NCI-H146 treated with DMSO at 0.1 percent for 48 hours (cell line): Measurements from ENCODE around the gene TTF2.

Experiments used
- DNase-seq: peaks from one replicate; lab custom pipeline; 2025; ENCODE audit not compliant: unreplicated experiment; lab: John Stamatoyannopoulos, UW

The TTF2 gene

DNA sequence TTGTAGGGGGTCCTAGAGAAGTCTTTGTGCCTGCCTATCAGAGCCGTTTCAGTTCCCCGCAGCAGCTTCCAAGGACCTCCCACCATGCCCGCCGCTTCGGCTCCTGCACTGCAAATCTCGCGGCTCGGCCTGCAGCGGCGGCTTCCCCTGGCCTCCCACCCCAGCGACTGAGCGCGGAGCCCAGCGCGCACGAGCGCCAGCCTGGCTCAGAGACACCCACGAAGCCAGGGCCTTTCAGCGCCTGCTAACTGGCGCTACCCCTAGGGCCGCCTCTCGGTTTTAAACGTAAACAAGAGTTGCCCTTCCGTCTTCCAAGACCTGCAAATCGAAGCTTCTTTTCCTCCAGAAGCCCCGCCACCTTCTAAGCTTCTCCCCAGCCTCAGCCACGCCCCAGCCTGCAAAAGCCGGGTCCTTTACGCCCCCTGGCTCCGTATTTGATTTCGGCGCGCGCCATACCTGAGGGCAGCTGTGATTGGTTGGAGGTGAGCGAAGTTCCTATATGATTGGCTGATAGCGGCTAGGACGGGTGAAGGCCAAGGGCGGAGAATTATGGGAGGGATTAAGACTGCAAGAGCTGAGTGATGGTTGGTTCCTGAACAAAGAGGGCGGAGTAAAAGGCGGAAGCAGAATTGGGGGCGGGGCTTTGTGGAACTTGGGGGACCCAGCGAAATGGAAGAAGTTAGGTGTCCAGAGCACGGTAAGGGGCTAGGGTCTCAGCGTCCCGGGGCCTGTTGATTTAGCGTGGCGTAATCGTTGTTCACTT lies at the start of gene TTF2:
TSS of gene TTF2 (plus strand) at position 649 of the 763 bp plus-strand sequence. CDS start at position 670, 21 bp downstream.
- DNase-seq, result peak; percentile 99

DNA sequence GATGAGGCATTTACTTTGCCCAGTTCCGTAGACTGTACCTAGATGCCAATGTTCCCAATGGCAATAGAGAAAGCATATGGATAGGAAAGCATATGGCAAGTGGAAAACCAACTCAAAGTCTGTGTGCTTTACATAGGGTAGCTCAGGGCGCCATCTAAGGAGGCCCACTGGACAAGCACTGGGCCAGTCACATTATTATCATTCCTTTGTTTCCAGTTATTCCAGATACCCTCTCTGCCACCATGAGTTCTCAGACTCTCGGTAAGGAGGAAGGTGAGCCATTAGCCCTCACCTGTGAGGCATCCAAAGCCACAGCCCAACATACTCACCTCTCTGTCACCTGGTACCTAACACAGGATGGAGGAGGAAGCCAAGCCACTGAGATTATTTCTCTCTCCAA lies 48.8 kb upstream of the TTF2 start:
- DNase-seq, result no peak

DNA sequence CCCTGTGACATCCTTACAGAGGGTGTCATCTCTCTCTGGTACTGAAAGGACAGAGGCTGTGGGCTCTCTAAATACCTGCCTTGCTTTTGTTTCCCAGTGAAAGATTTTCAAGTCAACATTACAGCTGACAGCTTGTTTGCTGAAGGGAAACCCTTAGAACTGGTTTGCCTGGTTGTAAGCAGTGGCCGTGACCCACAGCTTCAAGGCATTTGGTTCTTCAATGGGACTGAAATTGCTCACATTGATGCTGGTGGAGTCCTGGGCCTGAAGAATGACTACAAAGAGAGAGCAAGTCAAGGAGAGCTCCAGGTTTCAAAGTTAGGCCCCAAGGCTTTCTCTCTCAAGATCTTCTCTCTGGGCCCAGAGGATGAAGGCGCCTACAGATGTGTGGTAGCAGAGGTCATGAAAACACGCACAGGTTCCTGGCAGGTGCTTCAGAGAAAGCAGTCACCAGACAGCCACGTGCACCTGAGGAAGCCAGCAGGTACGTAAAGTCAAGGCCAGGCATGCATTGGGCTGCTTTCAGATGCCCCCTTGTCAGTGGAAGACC lies 46.7 kb upstream of the TTF2 start:
- DNase-seq, result peak; percentile 18

DNA sequence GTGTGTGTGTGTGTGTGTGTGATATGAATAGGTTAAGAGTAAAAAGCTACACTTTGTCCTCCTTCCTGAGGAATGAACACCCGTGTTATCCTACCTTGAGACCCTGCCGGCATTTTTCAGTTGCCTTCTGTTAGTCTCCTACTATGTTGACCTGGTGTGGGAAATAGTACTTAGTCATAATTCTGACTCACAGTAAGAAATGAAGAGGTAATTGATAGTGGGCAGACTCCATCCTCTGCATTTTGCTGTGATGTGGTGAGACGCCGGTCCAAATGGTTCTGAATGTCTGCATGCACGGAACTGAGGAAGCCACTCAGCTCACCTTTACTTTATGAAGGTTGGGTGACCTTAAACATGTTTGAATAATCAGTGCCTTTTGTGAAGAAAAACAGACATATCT lies 45.9 kb upstream of the TTF2 start:
- no peak for DNase-seq

DNA sequence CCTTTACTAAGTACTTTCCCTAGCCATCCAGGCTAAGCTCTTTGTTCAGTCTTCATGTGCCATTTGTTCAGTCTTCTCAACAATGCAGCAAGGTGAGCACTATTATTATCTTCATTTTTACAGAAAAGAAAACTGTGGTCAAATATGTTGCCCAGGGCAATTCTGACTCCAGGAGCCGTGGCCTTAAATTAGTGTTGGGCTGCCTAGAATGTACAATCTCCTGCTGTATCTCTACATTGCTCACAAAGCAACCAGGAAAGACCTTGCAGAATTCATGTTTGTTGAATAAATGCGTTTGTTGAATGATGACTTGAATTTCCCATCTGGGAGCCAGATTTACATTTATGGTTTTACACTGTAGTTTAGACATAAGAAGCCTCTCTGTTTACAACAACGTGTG lies 44.4 kb upstream of the TTF2 start:
- DNase-seq, result peak; percentile 87

DNA sequence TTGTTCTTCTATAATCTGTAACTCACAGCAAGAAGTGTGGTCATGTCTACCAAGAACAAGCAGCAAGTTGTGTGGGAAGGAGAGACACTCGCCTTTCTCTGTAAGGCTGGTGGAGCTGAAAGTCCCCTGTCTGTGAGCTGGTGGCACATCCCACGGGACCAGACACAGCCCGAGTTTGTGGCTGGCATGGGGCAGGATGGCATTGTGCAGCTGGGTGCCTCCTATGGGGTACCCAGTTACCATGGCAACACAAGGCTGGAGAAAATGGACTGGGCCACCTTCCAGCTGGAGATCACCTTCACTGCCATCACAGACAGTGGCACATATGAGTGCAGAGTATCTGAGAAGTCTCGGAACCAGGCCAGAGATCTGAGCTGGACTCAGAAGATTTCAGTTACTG lies 43.1 kb upstream of the TTF2 start:
- no peak for DNase-seq

DNA sequence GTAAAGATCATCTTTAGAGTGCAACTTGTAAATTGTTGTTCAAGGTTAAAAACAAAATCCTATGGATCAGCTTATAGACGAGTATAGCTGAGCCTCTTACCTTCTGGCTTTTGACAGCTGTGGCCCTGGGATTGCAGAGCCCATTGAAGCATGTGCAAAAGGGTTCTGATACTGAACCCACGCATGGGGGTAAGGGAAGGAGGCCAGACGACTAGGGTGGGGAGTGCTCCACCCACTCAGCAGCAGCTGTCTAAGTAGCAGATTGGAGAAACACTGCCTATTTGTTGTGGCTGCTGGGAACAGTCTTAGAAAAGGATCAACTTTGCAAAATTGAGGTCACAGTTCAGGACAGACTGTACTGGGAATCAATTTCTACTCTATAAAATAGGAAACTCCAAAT lies 42.5 kb upstream of the TTF2 start:
- no peak for DNase-seq

DNA sequence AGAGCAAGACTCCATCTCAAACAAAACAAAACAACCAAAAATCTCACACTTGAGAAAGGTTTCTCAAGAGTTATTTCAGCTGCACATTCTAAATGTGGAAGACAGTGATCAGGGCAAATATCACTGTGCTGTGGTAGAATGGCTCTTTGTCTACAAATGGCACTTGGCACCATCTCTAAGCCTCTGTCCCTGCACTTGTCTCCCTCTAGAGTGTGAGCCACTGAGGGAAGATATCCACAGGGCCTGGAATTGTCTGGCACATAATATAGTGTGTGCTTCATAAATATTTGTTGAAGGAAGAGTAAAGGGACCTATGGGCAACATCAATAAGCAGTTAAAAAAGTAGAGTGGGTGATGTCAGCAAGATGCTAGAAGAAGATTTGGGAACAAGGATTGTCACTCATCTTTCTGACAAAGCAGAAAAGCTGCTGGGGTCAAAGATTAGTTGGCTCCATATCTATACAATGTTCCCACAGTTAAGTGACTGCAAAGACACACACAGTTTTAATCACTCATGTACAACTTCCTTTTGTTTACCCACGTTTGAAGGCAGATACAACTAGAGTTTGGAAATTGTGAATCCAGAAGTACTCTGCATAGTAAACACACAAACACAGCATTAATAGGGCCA lies 39.5 kb upstream of the TTF2 start:
- DNase-seq, result no peak

DNA sequence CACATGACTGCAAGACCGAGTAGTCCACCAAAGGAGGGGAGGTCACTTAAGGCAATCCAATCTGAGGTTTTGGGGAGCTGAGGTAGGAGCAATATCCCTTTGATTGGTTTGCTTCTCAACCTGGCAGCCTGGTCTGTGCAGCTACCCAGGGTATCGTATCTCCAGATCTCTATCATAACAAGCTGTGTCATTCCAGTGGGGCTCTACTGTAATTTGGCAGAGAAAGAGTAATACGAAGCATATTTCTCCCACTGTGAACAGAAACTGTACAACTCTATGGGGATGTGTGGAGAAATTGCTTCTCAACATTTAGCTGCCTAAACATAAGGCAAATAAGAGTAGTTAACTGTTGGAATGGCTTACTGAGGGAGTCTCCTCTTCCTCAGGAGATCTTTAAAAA lies 38.0 kb upstream of the TTF2 start:
- no peak for DNase-seq

DNA sequence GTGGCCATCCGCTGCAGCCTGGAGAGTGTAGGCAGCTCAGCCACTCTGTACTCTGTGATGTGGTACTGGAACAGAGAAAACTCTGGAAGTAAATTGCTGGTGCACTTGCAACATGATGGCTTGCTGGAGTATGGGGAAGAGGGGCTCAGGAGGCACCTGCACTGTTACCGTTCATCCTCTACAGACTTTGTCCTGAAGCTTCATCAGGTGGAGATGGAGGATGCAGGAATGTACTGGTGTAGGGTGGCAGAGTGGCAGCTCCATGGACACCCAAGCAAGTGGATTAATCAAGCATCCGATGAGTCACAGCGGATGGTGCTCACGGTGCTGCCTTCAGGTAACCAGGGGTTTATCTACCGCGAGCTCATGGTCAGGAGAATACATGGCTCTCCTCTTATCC lies 34.6 kb upstream of the TTF2 start:
- DNase-seq, result no peak

DNA sequence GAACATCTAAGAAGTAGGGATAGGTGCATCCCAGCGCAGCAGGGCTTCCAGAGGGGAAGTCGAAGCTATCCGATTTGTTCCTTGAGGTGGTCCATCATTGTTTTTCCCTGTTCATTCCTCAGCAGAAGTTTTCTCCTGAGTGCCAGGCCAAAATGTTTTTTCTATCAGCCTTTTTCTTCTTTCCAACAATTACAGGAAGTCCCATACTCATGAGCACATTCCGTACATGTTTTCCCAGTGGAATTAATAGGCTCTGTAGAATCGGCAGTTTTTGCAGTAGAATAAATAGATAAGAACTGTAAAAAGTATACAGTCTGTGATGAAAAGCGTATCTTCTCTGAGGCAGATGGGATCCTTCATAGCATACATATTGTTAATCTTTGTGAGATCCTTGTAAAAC lies 33.8 kb upstream of the TTF2 start:
- no peak for DNase-seq

DNA sequence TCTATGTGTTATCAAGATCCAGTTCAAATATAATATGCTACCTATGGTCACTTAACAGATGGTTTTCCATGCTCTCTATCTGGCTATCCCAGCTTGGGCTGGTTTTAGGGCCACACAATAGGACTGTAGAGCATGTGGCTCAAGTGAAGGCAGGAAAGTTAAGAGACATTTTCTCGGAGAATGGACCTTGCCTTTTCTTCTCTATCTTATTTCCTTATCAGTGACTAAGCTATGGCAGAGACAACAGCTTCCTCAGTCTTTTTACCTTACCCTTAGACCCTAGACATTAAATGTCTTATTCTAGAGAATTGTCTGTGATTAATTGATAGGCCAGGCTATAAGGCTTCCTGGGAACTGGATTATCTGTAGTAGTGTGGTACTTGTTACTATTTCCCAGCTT lies 30.4 kb upstream of the TTF2 start:
- DNase-seq, result no peak

DNA sequence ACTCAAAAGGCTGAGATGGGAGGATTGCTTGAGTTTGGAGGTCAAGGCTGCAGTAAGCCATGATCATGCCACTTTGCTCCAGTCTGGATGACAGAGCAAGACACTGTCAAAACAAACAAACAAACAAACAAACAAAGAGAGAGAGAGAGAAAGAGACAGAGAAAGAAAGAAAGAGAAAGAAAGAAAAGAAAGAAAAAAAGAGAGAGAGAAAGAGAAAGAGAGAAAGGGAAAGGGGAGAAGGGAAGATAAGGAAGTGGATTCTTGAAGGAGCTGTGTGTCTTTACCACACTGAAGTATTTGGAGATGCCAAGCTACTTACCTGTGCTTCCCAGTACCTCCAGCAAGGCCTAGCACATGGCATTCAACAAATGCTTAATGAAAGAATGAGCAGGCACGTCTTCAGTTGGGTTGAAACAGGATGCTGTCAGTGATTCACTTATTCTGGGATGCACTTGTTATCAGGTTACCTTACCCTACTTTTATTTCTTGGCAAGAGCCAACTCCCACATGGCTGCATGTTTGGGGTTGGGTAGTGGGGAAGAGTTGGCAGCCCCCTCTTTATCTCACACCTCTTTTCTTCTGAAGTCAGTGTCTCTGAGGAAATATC lies 29.8 kb upstream of the TTF2 start:
- DNase-seq, result no peak

DNA sequence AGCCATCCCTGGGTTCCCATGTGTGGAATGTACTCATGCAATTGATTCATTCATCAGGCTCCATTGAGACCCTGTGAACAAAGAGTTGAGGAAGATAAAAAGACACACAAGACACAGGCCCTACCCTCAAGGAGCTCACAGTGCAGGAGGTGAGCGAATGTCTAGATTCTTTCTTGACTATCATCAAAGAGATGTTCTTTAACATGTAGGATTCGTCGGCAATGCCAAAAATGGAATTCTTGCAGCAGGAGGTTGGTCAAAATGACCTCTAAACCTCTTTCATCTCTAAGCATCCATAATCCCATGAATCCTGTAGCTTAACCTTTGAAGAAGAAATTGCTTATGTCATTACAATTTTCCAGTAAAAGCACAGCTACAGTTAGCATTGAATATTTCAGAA lies 27.9 kb upstream of the TTF2 start:
- DNase-seq, result no peak

DNA sequence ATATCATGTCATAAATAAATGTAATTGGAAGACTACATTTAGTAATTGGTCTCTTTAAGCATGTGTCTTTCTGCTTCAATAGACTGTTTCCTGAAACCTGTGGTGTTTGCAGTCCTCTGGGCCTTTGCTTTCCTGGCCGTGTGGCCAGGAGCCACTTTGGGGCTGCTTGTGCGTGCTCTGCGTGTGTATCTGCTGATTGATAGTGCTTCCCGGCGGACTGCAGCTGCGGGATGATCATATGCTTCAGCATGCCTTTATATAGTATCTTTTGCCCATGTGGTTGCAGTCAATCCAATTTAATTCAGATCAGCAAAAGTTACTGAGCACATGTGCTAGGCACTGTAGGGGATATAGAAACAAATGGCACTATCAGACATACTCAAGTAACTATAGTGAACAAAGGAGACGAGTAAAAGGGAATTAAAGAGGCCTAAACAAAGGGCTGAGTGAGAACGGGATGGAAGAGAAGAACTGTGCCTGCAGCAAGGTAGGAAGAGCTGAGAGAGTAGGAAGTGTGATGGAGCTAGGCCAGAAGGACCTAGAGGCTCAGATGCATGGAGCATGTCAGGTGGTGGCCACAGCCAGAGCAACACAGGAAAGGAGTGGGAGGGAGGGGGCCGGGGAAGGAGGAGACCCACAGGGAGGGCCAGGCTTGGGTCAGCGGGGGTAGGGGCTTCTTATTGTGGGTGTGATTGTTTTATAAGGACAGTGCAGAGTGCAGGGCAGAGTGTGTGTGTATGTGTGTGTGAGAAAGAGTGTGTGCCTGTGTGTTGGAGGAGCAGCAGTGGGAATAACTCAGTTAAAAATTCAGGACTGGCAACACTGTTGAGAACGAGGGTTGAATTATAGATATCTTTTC lies 27.2 kb upstream of the TTF2 start:
- no peak for DNase-seq

DNA sequence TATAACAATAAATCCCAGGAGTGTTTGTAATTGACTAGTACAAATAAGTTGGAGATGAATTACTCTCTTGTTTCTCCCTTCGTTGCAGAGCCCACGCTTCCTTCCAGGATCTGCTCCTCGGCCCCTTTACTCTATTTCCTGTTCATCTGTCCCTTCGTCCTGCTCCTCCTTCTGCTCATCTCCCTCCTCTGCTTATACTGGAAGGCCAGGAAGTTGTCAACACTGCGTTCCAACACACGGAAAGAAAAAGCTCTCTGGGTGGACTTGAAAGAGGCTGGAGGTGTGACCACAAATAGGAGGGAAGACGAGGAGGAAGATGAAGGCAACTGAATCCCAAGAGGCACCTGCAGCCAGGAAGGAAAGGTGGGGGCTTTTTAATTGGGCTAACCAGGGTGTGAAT lies 26.4 kb upstream of the TTF2 start:
- DNase-seq, result no peak

DNA sequence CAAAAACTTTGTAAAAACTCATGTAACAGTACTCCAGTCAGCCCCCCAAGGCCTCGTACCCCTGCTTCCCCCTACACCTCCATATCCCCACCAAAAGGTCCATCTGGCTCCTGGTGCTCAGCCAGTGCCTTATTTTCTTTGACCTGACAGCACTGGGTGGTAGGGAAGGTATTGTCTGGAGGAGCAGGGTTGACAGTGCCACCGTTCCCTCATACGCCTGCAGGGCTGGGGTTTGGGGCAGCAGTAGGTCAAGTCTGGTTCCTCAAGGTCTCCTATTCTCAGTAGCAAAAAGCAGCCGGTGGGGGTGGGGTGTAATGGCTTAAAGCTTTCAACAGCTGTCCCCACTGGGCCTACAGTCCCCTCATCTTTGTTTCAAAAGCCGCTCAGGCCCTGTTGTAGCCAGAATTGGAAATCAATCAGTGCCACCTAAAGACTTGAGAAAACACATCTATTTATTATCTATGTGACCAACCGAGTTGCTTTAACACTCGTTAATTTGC lies 25.3 kb upstream of the TTF2 start:
- DNase-seq, result no peak

DNA sequence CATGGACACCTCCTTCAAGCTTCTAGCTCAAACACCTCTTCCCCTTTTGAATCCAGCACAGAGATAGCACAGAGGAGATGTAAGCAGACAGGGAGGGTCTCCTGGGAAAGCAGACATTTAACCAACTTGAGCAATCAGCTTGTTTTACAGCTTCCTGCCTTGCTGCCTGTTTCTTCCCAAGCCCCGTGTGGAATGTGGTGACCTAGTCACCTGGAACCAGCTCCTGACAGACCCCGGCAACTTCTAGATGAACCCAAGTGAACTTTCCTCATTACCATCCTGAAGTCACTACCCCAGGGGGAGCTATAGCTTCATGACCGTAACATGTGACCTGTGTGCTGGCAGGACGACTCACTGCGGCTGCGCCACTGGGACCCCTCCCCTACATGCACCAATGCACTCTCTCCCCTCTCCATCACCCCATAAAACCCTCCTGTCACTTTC lies 24.1 kb upstream of the TTF2 start:
- no peak for DNase-seq

DNA sequence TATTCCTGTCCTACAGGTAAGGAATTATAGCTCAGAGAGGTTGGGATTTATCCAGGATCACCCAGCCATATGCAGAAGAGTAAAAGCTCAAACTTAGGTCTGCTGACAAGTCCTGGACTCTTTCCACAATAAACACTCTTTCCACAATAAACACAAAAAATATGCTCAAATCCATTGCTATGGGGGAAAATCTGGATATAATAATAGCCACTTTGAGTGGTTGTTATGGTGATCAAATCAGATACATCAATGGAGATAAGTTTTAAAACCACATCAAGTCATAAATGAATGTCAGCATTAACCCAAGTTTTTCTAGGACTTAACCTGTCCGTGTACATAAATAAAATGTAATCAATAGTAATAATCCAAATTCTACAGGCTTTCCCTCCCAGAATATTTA lies 22.3 kb upstream of the TTF2 start:
- DNase-seq, result no peak

DNA sequence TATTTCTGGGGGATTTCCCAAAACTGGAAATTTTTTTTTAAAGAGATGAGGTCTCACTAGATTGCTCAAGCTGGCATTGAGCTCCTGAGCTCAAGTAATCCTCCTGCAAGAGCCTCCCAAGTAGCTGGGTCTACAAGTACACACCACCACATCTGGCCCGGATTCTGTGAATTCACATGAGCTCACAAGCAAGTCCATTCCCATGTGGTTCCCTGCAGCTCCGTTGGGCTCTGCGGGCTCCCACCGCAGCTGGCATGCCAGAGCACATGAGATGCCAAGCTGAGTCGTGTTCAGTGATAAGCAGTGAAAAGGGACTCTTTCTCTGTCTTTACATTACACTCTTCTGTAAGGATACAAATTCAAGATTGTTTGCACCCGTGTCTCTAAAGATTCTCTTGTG lies 21.9 kb upstream of the TTF2 start:
- no peak for DNase-seq

DNA sequence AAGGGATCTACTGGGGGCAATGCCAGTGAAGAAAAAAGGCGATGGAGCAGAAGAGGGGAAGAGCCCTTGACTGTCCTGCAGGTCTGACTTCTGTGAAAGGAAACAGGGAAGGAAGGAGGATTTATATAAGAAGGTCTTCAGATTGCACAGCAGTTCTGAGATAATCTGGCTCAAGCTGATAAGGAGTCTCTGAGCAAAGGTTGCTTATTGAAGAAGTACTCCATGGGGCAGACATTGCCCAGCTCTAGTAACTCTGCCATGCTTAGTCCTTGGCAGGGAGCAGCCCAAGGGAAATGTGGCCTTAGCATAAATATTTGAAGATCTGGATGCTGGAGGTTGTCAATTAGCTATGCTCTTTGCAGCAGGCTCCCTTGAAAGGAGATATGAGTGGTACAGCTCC lies 15.9 kb upstream of the TTF2 start:
- DNase-seq, result no peak
